Mucosa of rectum (tissue), 2 donors: ENCODE results near the gene FOSL1.

Experiments used
- H3K27ac ChIP-seq, 2 donors: one replicate each; pipeline ENCODE4 v1.7.0; 2013; ENCODE audit warnings: inconsistent platforms in 2 of 2, low read depth in 2 of 2, low read length in 2 of 2
- H3K27me3 ChIP-seq, 2 donors: one replicate each; pipeline ENCODE4 v1.7.0; 2013; ENCODE audit warnings: low read length in 2 of 2; ENCODE audit not compliant: control insufficient read depth in 2 of 2, insufficient read depth in 2 of 2
- H3K36me3 ChIP-seq, 2 donors: one replicate each; pipeline ENCODE4 v1.7.0; 2013; ENCODE audit warnings: low read length in 2 of 2; ENCODE audit not compliant: control insufficient read depth in 2 of 2, insufficient read depth in 2 of 2
- H3K4me1 ChIP-seq, 2 donors: one replicate each; pipeline ENCODE4 v1.7.0; 2013; ENCODE audit warnings: low read length in 2 of 2, mild to moderate bottlenecking in 1 of 2; ENCODE audit not compliant: control insufficient read depth in 2 of 2, insufficient read depth in 2 of 2
- H3K4me3 ChIP-seq, 2 donors: one replicate each; pipeline ENCODE4 v1.7.0; 2013; ENCODE audit warnings: low read length in 2 of 2
- H3K9ac ChIP-seq, 2 donors: one replicate each; pipeline ENCODE4 v1.7.0; 2013; ENCODE audit warnings: low read length in 2 of 2, low read depth in 1 of 2, mild to moderate bottlenecking in 1 of 2
- H3K9me3 ChIP-seq, 2 donors: one replicate each; pipeline ENCODE4 v1.7.0; 2013; ENCODE audit warnings: low read length in 2 of 2; ENCODE audit not compliant: control insufficient read depth in 2 of 2
- donor health status: healthy.
- donor health status: Normal muscosa, but diverticular disease.

FOSL1 gene

GRCh38 chr11:65888163-65888814 is 11.9 kb downstream of the FOSL1 start, which contains the start of gene FIBP:
Gene FIBP (minus strand): TSS chr11:65888471. CDS start chr11:65888418, 53 bp downstream.
- Histone ChIP-seq H3K36me3 (peaks cover 9 to 21% of the 10 kb centered on the region in 2 donors), H3K27ac (peak within 1 kb of the TSS; percentile 91 to 95), H3K4me1 (peaks cover 47 to 48% of the 10 kb centered on the region in 2 donors), H3K4me3 (peak within 1 kb of the TSS; percentile 85 to 90), H3K9ac (peak within 1 kb of the TSS; percentile 87 to 94), H3K9me3 (no peaks in the 10 kb centered on the region), H3K27me3 (no peaks in the 10 kb centered on the region)

GRCh38 chr11:65887723-65888162 is 12.4 kb downstream of the FOSL1 start:
- Histone ChIP-seq H3K36me3 (peaks cover 9 to 25% of the 10 kb centered on the region in 2 donors), H3K27ac (peak overlapping the region; percentile 91 to 95), H3K9me3 (no peaks in the 10 kb centered on the region), H3K27me3 (no peaks in the 10 kb centered on the region), H3K4me1 (peaks cover 47 to 48% of the 10 kb centered on the region in 2 donors), H3K9ac (peak overlapping the region; percentile 84 to 85), H3K4me3 (peak overlapping the region; percentile 85 to 90)

GRCh38 chr11:65886826-65887722 is 13.1 kb downstream of the FOSL1 start:
- Histone ChIP-seq H3K36me3 (peaks cover 15 to 28% of the 10 kb centered on the region in 2 donors), H3K27me3 (no peaks in the 10 kb centered on the region)

GRCh38 chr11:65885808-65886536 is 14.2 kb downstream of the FOSL1 start:
- Histone ChIP-seq H3K27me3 (no peaks in the 10 kb centered on the region), H3K4me3 (no peak overlapping the region), H3K9me3 (no peaks in the 10 kb centered on the region), H3K27ac (peak overlapping the region in 1 of 2 donors; percentile 38), H3K36me3 (peaks cover 15 to 28% of the 10 kb centered on the region in 2 donors), H3K4me1 (peaks cover 34 to 39% of the 10 kb centered on the region in 2 donors), H3K9ac (no peak overlapping the region)

More at GRCh38 chr11:65886826-65887722, 13.1 kb downstream of the FOSL1 start:
- H3K27ac ChIP-seq: no peak overlapping the region
- H3K9me3 ChIP-seq: no peaks in the 10 kb centered on the region
- peak overlapping the region; percentile 85 to 90 for H3K4me3 ChIP-seq
- H3K9ac ChIP-seq: peak overlapping the region; percentile 84 to 85
- H3K4me1 ChIP-seq: peaks cover 44 to 48% of the 10 kb centered on the region in 2 donors

- H3K4me3 ChIP-seq: peak overlapping the region in 1 of 2 donors; percentile 20
- H3K27me3 ChIP-seq: no peaks in the 10 kb centered on the region
- H3K9ac ChIP-seq: no peak overlapping the region
- H3K27ac ChIP-seq: no peak overlapping the region
- peaks cover 15 to 28% of the 10 kb centered on the region in 2 donors for H3K36me3 ChIP-seq
- H3K9me3 ChIP-seq: no peaks in the 10 kb centered on the region
- peaks cover 29 to 35% of the 10 kb centered on the region in 2 donors for H3K4me1 ChIP-seq
Observed at GRCh38 chr11:65885231-65885630, 15.0 kb downstream of the FOSL1 start.

GRCh38 chr11:65884716-65885092 is 15.5 kb downstream of the FOSL1 start:
- Histone ChIP-seq H3K9ac (no peak overlapping the region), H3K36me3 (peaks cover 15 to 28% of the 10 kb centered on the region in 2 donors), H3K27me3 (no peaks in the 10 kb centered on the region), H3K27ac (no peak overlapping the region), H3K4me3 (peak overlapping the region in 1 of 2 donors; percentile 20), H3K4me1 (peaks cover 23 to 29% of the 10 kb centered on the region in 2 donors), H3K9me3 (no peaks in the 10 kb centered on the region)

- H3K36me3 ChIP-seq: peaks cover 15 to 28% of the 10 kb centered on the region in 2 donors
- H3K4me1 ChIP-seq: peaks cover 17 to 23% of the 10 kb centered on the region in 2 donors
- no peak overlapping the region for H3K27ac ChIP-seq
- no peak overlapping the region for H3K4me3 ChIP-seq
- no peaks in the 10 kb centered on the region for H3K27me3 ChIP-seq
- H3K9ac ChIP-seq: no peak overlapping the region
- H3K9me3 ChIP-seq: no peaks in the 10 kb centered on the region
Observed at GRCh38 chr11:65883786-65884715, 16.1 kb downstream of the FOSL1 start.

- H3K27ac ChIP-seq: no peak overlapping the region
- peaks cover 15 to 28% of the 10 kb centered on the region in 2 donors for H3K36me3 ChIP-seq
- no peaks in the 10 kb centered on the region for H3K9me3 ChIP-seq
- no peak overlapping the region for H3K9ac ChIP-seq
- H3K4me3 ChIP-seq: no peak overlapping the region
- H3K27me3 ChIP-seq: no peaks in the 10 kb centered on the region
- H3K4me1 ChIP-seq: peaks cover 12 to 17% of the 10 kb centered on the region in 2 donors
Observed at GRCh38 chr11:65883058-65883761, 17.0 kb downstream of the FOSL1 start.
